ENCODE measurements around the gene KIAA0753.

- TF ChIP-seq, protein P1, sequence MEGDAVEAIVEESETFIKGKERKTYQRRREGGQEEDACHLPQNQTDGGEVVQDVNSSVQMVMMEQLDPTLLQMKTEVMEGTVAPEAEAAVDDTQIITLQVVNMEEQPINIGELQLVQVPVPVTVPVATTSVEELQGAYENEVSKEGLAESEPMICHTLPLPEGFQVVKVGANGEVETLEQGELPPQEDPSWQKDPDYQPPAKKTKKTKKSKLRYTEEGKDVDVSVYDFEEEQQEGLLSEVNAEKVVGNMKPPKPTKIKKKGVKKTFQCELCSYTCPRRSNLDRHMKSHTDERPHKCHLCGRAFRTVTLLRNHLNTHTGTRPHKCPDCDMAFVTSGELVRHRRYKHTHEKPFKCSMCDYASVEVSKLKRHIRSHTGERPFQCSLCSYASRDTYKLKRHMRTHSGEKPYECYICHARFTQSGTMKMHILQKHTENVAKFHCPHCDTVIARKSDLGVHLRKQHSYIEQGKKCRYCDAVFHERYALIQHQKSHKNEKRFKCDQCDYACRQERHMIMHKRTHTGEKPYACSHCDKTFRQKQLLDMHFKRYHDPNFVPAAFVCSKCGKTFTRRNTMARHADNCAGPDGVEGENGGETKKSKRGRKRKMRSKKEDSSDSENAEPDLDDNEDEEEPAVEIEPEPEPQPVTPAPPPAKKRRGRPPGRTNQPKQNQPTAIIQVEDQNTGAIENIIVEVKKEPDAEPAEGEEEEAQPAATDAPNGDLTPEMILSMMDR (IDR thresholded peaks at IDR 0.05), result no peak
- TF ChIP-seq POLR2A (IDR thresholded peaks at IDR 0.05), result no peak
Observed at GRCh38 chr17:6660805-6661463, 20.4 kb upstream of the KIAA0753 start.
